Karpas-422 (cell line): ENCODE results near the gene WHRN. TPM values are rescaled to one million over a fixed set of nuclear protein-coding genes. Genes with fewer than 3 reads are reported as not detected.

Experiments
- DNase-seq: peaks from one replicate; pipeline ENCODE4 v3.0.0-alpha.2; 2015
- H2AFZ ChIP-seq: fragments of 200-600 bp; sonication (generic); 2 replicates; pipeline ENCODE4 v1.6.1; 2014; ENCODE audit warnings: antibody characterized with exemption, low read length, mixed read lengths
- H3K27ac ChIP-seq: fragments of 200-600 bp; sonication (generic); 2 replicates; pipeline ENCODE4 v1.5.1; 2014; ENCODE audit warnings: mild to moderate bottlenecking, low read length, moderate library complexity
- H3K27me3 ChIP-seq: fragments of 200-600 bp; sonication (generic); 2 replicates; pipeline ENCODE4 v1.6.1; 2014; ENCODE audit warnings: low read length, mixed read lengths
- H3K36me3 ChIP-seq: fragments of 200-600 bp; sonication (generic); 2 replicates; pipeline ENCODE4 v1.6.1; 2014; ENCODE audit warnings: low read length, mixed read lengths; ENCODE audit not compliant: insufficient read depth
- H3K4me1 ChIP-seq: fragments of 200-600 bp; sonication (generic); 2 replicates; pipeline ENCODE4 v1.6.1; 2014; ENCODE audit warnings: mild to moderate bottlenecking, low read length, mixed read lengths
- H3K4me2 ChIP-seq: fragments of 200-600 bp; sonication (generic); 2 replicates; pipeline ENCODE4 v1.6.1; 2014; ENCODE audit warnings: low read length, low read depth, mild to moderate bottlenecking; ENCODE audit not compliant: poor library complexity, severe bottlenecking
- H3K4me3 ChIP-seq: fragments of 200-600 bp; sonication (generic); 2 replicates; pipeline ENCODE4 v1.5.1; 2014; ENCODE audit warnings: mild to moderate bottlenecking, antibody characterized with exemption, low read length, mixed read lengths
- H3K79me2 ChIP-seq: fragments of 200-600 bp; sonication (generic); 2 replicates; pipeline ENCODE4 v1.6.1; 2014; ENCODE audit warnings: mild to moderate bottlenecking, low read length, mixed read lengths
- H3K9ac ChIP-seq: fragments of 200-600 bp; sonication (generic); 2 replicates; pipeline ENCODE4 v1.6.0; 2014; ENCODE audit warnings: low read length
- H3K9me2 ChIP-seq: fragments of 200-600 bp; sonication (generic), shearing (Covaris generic); replicated peaks from 2 replicates; pipeline ENCODE4 v1.6.0; 2014; ENCODE audit warnings: mild to moderate bottlenecking, low read length, moderate library complexity; ENCODE audit not compliant: insufficient read depth
- H3K9me3 ChIP-seq: fragments of 300-700, 200-600 bp; sonication (generic); 2 replicates; pipeline ENCODE4 v1.6.1; 2014; ENCODE audit warnings: low read length, mixed read lengths
- H4K20me1 ChIP-seq: fragments of 200-600 bp; sonication (generic); 2 replicates; pipeline ENCODE4 v1.6.1; 2014; ENCODE audit warnings: mild to moderate bottlenecking, antibody characterized with exemption, low read length, low read depth; ENCODE audit not compliant: insufficient read depth
- total RNA-seq: library from RNA; depleted of rRNA; stranded (reverse); fragments of >200 nt; shearing (Covaris generic); gene quantifications from 2 replicates; pipeline ENCODE4 v1.2.3, GENCODE V29; 2014; ENCODE audit warnings: low replicate concordance

Gene WHRN
- total RNA-seq, 1 experiment from 2014 or later, result 0.30 TPM

GRCh38 chr9:114500697-114501292 is 4.5 kb downstream of the WHRN start:
- H3K79me2 ChIP-seq, result no peaks in the 10 kb centered on the region
- H2AFZ ChIP-seq, result no peak overlapping the region
- H3K9ac ChIP-seq, result no peak overlapping the region
- DNase-seq, result no peak
- no peaks in the 10 kb centered on the region for H4K20me1 ChIP-seq
- H3K9me2 ChIP-seq, result no peaks in the 10 kb centered on the region
- no peaks in the 10 kb centered on the region for H3K27me3 ChIP-seq
- no peaks in the 10 kb centered on the region for H3K36me3 ChIP-seq
- no peak overlapping the region for H3K4me2 ChIP-seq
- peaks cover 10% of the 10 kb centered on the region for H3K4me1 ChIP-seq
- no peaks in the 10 kb centered on the region for H3K9me3 ChIP-seq
- H3K4me3 ChIP-seq, result no peak overlapping the region
- no peak overlapping the region for H3K27ac ChIP-seq

GRCh38 chr9:114499941-114500696 is 5.2 kb downstream of the WHRN start:
- H3K9ac ChIP-seq, result no peak overlapping the region
- DNase-seq, result no peak
- peaks cover 7% of the 10 kb centered on the region for H3K4me1 ChIP-seq
- no peaks in the 10 kb centered on the region for H4K20me1 ChIP-seq
- no peak overlapping the region for H3K4me3 ChIP-seq
- H2AFZ ChIP-seq, result no peak overlapping the region
- no peaks in the 10 kb centered on the region for H3K36me3 ChIP-seq
- H3K79me2 ChIP-seq, result no peaks in the 10 kb centered on the region
- H3K27ac ChIP-seq, result no peak overlapping the region
- no peaks in the 10 kb centered on the region for H3K27me3 ChIP-seq
- no peaks in the 10 kb centered on the region for H3K9me2 ChIP-seq
- no peak overlapping the region for H3K4me2 ChIP-seq
- H3K9me3 ChIP-seq, result no peaks in the 10 kb centered on the region

- no peak overlapping the region for H2AFZ ChIP-seq
- H3K36me3 ChIP-seq, result no peaks in the 10 kb centered on the region
- H3K9me3 ChIP-seq, result no peaks in the 10 kb centered on the region
- H3K27me3 ChIP-seq, result no peaks in the 10 kb centered on the region
- H3K4me3 ChIP-seq, result no peak overlapping the region
- H3K4me2 ChIP-seq, result no peak overlapping the region
- peaks cover 7% of the 10 kb centered on the region for H3K4me1 ChIP-seq
- H3K9me2 ChIP-seq, result no peaks in the 10 kb centered on the region
- H3K9ac ChIP-seq, result no peak overlapping the region
- no peaks in the 10 kb centered on the region for H4K20me1 ChIP-seq
- DNase-seq, result no peak
- no peak overlapping the region for H3K27ac ChIP-seq
- no peaks in the 10 kb centered on the region for H3K79me2 ChIP-seq
Observed at GRCh38 chr9:114499528-114499927, 5.7 kb downstream of the WHRN start.

- H3K79me2 ChIP-seq, result no peaks in the 10 kb centered on the region
- no peak overlapping the region for H3K27ac ChIP-seq
- H3K36me3 ChIP-seq, result no peaks in the 10 kb centered on the region
- H4K20me1 ChIP-seq, result no peaks in the 10 kb centered on the region
- no peaks in the 10 kb centered on the region for H3K27me3 ChIP-seq
- H3K4me1 ChIP-seq, result peaks cover 1% of the 10 kb centered on the region; the same call in 1 of the 2 replicates
- H3K9me3 ChIP-seq, result no peaks in the 10 kb centered on the region
- H3K4me3 ChIP-seq, result no peak overlapping the region
- no peak overlapping the region for H3K9ac ChIP-seq
- H3K9me2 ChIP-seq, result no peaks in the 10 kb centered on the region
- H2AFZ ChIP-seq, result no peak overlapping the region
- DNase-seq, result no peak
- H3K4me2 ChIP-seq, result no peak overlapping the region
Observed at GRCh38 chr9:114497727-114498382, 7.4 kb downstream of the WHRN start.

GRCh38 chr9:114497236-114497635 is 8.0 kb downstream of the WHRN start:
- H3K9me2 ChIP-seq, result no peaks in the 10 kb centered on the region
- no peak overlapping the region for H2AFZ ChIP-seq
- H3K27me3 ChIP-seq, result no peaks in the 10 kb centered on the region
- no peak overlapping the region for H3K9ac ChIP-seq
- no peaks in the 10 kb centered on the region for H4K20me1 ChIP-seq
- DNase-seq, result no peak
- H3K4me3 ChIP-seq, result no peak overlapping the region
- no peaks in the 10 kb centered on the region for H3K9me3 ChIP-seq
- H3K4me1 ChIP-seq, result no peaks in the 10 kb centered on the region
- no peaks in the 10 kb centered on the region for H3K36me3 ChIP-seq
- no peaks in the 10 kb centered on the region for H3K79me2 ChIP-seq
- H3K27ac ChIP-seq, result no peak overlapping the region
- no peak overlapping the region for H3K4me2 ChIP-seq

- no peak overlapping the region for H3K9ac ChIP-seq
- H3K4me1 ChIP-seq, result 0 out of 2 replicates have a peak, but pooled peaks cover 4% of the 10 kb centered on the region
- H3K4me2 ChIP-seq, result no peak overlapping the region
- no peaks in the 10 kb centered on the region for H3K9me2 ChIP-seq
- H3K36me3 ChIP-seq, result no peaks in the 10 kb centered on the region
- no peak for DNase-seq
- H2AFZ ChIP-seq, result no peak overlapping the region
- no peaks in the 10 kb centered on the region for H3K79me2 ChIP-seq
- H4K20me1 ChIP-seq, result no peaks in the 10 kb centered on the region
- no peak overlapping the region for H3K27ac ChIP-seq
- no peaks in the 10 kb centered on the region for H3K27me3 ChIP-seq
- H3K9me3 ChIP-seq, result no peaks in the 10 kb centered on the region
- no peak overlapping the region for H3K4me3 ChIP-seq
Observed at GRCh38 chr9:114496011-114496410, 9.3 kb downstream of the WHRN start.

- Histone ChIP-seq H4K20me1 (no peaks in the 10 kb centered on the region), H3K36me3 (no peaks in the 10 kb centered on the region), H2AFZ (no peak overlapping the region), H3K4me3 (no peak overlapping the region), H3K27ac (no peak overlapping the region), H3K4me1 (0 out of 2 replicates have a peak, but pooled peaks cover 4% of the 10 kb centered on the region), H3K9ac (no peak overlapping the region), H3K4me2 (no peak overlapping the region), H3K9me2 (no peaks in the 10 kb centered on the region), H3K27me3 (no peaks in the 10 kb centered on the region), H3K79me2 (no peaks in the 10 kb centered on the region), H3K9me3 (no peaks in the 10 kb centered on the region)
- no peak for DNase-seq
Observed at GRCh38 chr9:114494776-114495569, 10.3 kb downstream of the WHRN start.
